Large intestine (tissue), 3 donors: ENCODE data around the gene OS9. TPM values are rescaled to one million over a fixed set of nuclear protein-coding genes. Genes with fewer than 3 reads are reported as not detected.
A peak's percentile ranks its signal among the peaks of the same experiment; 100 is the strongest.

ENCODE experiments used
- DNase-seq, 2 donors: peaks; one replicate each; pipeline versions ENCODE4 v3.0.0 to v3.0.0-alpha.2; 2013
- H3K27ac ChIP-seq: one replicate; pipeline ENCODE4 v1.5.1; 2013; ENCODE audit warnings: low read length
- H3K27me3 ChIP-seq: 2 replicates; pipeline ENCODE4 v1.6.1; 2013; ENCODE audit warnings: low read length; ENCODE audit not compliant: control insufficient read depth, insufficient read depth
- H3K36me3 ChIP-seq: 2 replicates; pipeline ENCODE4 v1.6.1; 2013; ENCODE audit warnings: low read length; ENCODE audit not compliant: control insufficient read depth, insufficient read depth
- H3K4me1 ChIP-seq: one replicate; pipeline ENCODE4 v1.6.1; 2013; ENCODE audit warnings: low read length; ENCODE audit not compliant: control insufficient read depth, insufficient read depth
- H3K4me3 ChIP-seq: one replicate; pipeline ENCODE4 v1.5.1; 2013; ENCODE audit warnings: low read length
- H3K9me3 ChIP-seq: one replicate; pipeline ENCODE4 v1.6.1; 2013; ENCODE audit warnings: mild to moderate bottlenecking, low read depth, low read length, moderate library complexity; ENCODE audit not compliant: control insufficient read depth
- WGBS: methylation state at CpG from one replicate; pipeline ENCODE4 v1.1.5; 2013; ENCODE audit warnings: low lambda C conversion rate; ENCODE audit not compliant: insufficient coverage; 5-methylcytosine and 5-hydroxymethylcytosine counted together
- polyA plus RNA-seq: library from polyadenylated mRNA; unstranded; fragments of 120-200 nt; gene quantifications from one replicate; pipeline ENCODE4 v1.2.1, GENCODE V29; 2013

OS9 gene
- polyA plus RNA-seq, 1 donor = 264 TPM

DNA sequence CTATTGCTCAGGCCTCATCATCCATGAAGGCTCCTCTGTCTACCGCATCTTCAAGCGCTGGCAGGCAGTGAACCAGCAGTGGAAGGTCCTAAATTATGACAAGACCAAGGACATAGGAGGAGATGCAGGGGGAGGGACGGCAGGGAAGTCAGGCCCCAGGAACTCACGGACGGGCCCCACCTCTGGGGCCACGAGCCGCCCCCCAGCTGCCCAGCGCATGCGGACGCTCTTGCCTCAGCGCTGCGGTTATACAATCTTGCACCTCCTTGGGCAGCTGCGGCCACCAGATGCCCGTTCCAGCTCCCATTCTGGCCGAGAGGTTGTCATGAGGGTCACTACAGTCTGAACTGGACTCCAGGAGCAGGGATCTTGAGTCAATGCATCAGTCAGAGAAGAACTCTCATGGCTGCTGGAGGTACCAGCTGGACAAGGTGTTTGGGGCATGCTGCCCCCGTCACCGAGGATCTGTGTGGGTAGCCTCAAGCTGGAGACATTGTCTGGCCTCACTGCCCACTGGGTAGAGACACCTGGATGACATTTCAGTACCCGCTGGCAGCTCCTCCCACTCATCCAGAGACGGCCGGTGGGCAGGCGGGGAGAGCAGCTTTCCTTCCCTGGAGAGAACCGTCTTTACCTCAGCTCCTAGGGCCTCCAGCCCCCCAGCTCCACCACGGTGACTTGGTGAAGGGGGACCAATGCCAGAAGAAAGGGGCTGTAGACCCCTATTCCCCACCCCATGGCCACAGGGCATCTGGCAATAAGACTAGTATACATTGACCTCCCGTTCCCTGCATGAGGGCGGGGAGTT, 64.8 kb downstream of the OS9 start:
- H3K4me3 ChIP-seq = no peak overlapping the region
- peaks cover 3% of the 10 kb centered on the region for H3K9me3 ChIP-seq
- H3K4me1 ChIP-seq = peaks cover 11% of the 10 kb centered on the region
- H3K27ac ChIP-seq = no peak overlapping the region
- DNase-seq = no peak
- peaks cover 5% of the 10 kb centered on the region for H3K27me3 ChIP-seq
- peaks cover 18% of the 10 kb centered on the region for H3K36me3 ChIP-seq
- WGBS = 100% methylated on average over 1 of the region's 25 CpGs

GRCh38 chr12:57759360-57759980, 65.5 kb downstream of the OS9 start:
- DNase-seq = peak in 1 of 2 donors; percentile 44
- WGBS = no CpG with 5 or more reads among the region's 3 CpGs
- peaks cover 12% of the 10 kb centered on the region for H3K27me3 ChIP-seq
- H3K9me3 ChIP-seq = peaks cover 3% of the 10 kb centered on the region
- no peak overlapping the region for H3K4me3 ChIP-seq
- H3K27ac ChIP-seq = no peak overlapping the region
- H3K4me1 ChIP-seq = peaks cover 4% of the 10 kb centered on the region
- H3K36me3 ChIP-seq = peaks cover 18% of the 10 kb centered on the region

- Histone ChIP-seq H3K4me3 (no peak overlapping the region), H3K27ac (no peak overlapping the region), H3K36me3 (peaks cover 18% of the 10 kb centered on the region), H3K9me3 (peaks cover 9% of the 10 kb centered on the region), H3K4me1 (peaks cover 7% of the 10 kb centered on the region), H3K27me3 (peaks cover 22% of the 10 kb centered on the region)
- no peak for DNase-seq
- WGBS = 80% methylated on average over 1 of the region's 3 CpGs
Observed at GRCh38 chr12:57760347-57760982, 66.5 kb downstream of the OS9 start.

- Histone ChIP-seq H3K4me1 (peaks cover 14% of the 10 kb centered on the region), H3K9me3 (peaks cover 13% of the 10 kb centered on the region), H3K27me3 (peaks cover 32% of the 10 kb centered on the region), H3K36me3 (peaks cover 18% of the 10 kb centered on the region), H3K27ac (no peak overlapping the region), H3K4me3 (no peak overlapping the region)
- DNase-seq = no peak
- WGBS = no CpG with 5 or more reads among the region's 4 CpGs
Observed at GRCh38 chr12:57761391-57761998, 67.6 kb downstream of the OS9 start.

- Histone ChIP-seq H3K27me3 (peaks cover 42% of the 10 kb centered on the region), H3K4me3 (no peak overlapping the region), H3K4me1 (peaks cover 20% of the 10 kb centered on the region), H3K36me3 (peaks cover 18% of the 10 kb centered on the region), H3K27ac (no peak overlapping the region), H3K9me3 (peaks cover 13% of the 10 kb centered on the region)
- WGBS = no CpG with 5 or more reads among the region's 2 CpGs
- DNase-seq = no peak
Observed at GRCh38 chr12:57762463-57762862, 68.5 kb downstream of the OS9 start.

DNA sequence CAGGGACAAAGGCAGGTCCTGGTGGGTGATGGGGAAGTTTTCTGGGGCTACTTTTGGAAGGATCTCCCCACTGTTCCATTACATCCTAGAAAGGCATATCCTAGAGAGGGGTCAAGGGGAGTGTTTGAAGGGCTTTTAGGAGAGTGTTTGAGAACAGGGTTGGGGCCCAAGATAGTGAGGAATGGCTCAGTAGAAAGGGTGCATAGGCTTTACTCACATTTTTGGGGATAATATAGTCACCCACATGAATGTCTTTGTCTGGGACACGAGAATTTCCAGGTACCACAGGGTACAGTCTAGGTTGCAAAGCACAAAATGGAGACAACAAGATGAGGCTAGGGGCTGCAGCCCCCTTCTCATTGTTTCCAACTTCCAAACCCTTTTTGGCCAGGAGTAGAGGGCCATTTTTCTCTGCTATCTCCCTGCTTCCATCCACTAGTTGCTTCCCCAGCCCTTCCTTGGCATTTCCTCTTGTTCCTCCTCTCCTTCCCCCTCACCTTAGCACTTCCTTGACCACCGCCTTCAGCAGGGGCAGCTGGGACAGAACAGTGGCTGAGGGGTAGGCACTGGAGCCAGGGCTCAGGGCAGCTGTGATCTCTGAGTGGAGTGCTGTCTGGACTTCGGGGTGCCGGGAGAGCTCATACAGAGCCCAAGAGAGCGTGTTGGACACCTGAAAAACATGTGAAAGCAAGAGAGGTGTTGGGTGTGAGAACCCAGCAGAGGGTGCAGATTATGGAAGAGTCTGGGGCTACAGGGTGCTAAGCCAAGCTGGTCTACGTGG, 70.1 kb downstream of the OS9 start:
- H3K36me3 ChIP-seq = peaks cover 12% of the 10 kb centered on the region
- 80% methylated on average over 1 of the region's 6 CpGs for WGBS
- no peak for DNase-seq
- peaks cover 45% of the 10 kb centered on the region for H3K27me3 ChIP-seq
- H3K4me1 ChIP-seq = peaks cover 20% of the 10 kb centered on the region
- no peak overlapping the region for H3K27ac ChIP-seq
- peaks cover 10% of the 10 kb centered on the region for H3K9me3 ChIP-seq
- H3K4me3 ChIP-seq = peak overlapping the region; percentile 47

GRCh38 chr12:57764662-57765002, 70.7 kb downstream of the OS9 start:
- peaks cover 20% of the 10 kb centered on the region for H3K4me1 ChIP-seq
- no peak overlapping the region for H3K27ac ChIP-seq
- no peak for DNase-seq
- WGBS = no CpG with 5 or more reads among the region's 17 CpGs
- peaks cover 45% of the 10 kb centered on the region for H3K27me3 ChIP-seq
- peaks cover 10% of the 10 kb centered on the region for H3K9me3 ChIP-seq
- peak overlapping the region; percentile 47 for H3K4me3 ChIP-seq
- peaks cover 13% of the 10 kb centered on the region for H3K36me3 ChIP-seq

DNA sequence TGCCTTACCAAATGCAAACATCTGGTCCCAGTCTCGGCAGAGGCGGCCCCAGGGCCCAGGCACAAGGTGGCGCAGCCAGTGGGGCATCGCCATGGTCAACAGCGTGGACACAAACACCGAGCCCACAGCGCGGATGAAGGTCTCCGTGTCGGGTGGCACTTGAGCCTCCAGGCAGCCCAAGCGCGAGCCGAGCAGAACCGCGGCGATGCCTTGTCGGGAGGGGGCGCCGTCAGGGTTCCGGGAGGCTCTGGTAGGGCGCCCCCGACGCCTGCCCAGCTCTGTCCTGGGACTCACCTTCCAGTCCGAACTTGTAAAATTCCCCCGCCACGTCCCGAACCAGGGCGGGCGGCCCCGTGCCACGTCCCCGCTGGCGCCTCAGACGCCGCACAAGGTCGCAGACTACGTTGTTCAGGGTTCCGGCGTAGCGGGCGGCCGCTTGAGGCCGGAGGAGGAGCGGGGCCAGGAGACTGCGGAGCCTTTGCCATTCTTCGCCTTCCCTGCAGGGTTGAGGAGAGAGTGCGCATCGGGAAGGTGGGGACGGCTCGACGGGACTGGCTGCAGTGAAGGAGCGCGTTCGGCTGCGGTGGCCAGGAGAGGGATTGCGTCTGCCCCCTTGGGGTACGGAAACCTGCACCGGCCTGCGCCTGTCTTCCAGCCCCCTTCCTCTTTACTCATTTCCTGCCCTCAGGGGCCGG, 71.2 kb downstream of the OS9 start:
- DNase-seq = peak in 1 of 2 donors; percentile 59
- Histone ChIP-seq H3K36me3 (peaks cover 14% of the 10 kb centered on the region), H3K27ac (no peak overlapping the region), H3K4me3 (peak overlapping the region; percentile 47), H3K9me3 (peaks cover 10% of the 10 kb centered on the region), H3K4me1 (peaks cover 20% of the 10 kb centered on the region), H3K27me3 (peaks cover 45% of the 10 kb centered on the region)
- WGBS = no CpG with 5 or more reads among the region's 60 CpGs

DNA sequence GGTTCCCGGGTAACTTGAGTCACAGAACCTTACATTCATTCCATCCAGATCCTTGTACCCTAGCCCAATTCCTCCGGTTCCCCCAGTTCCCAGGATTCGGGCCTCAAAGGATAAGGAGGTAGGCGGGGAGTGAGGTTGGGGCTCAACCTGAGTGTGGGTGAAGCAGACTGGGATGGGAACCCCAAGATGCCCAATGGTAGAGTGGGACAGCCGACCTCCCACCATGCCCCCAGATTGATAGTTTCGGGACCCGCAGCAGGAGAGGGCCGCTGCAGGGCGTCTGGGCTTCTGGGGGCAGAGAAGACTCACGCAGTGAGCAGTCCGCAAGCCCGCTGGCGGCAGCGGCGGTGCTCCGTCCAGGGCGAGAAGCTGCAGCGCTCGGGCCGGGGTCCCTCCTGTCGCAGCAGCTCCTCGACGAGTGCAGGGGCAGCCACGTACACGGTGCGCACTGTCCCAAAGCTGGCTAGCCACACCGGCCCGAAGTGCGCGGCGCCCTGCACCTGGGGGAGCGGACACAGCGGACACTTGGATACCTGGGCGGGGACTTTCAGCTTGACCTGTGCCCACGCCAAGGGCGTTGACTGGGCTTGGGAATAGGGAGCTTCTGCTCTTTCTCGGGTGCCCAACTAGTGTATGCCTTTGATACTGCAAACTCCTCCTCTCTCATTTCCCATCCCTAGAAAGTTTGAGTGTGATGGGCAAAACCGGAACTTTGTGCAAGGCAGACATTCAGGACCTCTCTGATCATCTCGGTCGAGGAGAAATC, 71.9 kb downstream of the OS9 start:
- Histone ChIP-seq H3K4me1 (peaks cover 24% of the 10 kb centered on the region), H3K27ac (no peak overlapping the region), H3K27me3 (peaks cover 45% of the 10 kb centered on the region), H3K36me3 (peaks cover 14% of the 10 kb centered on the region), H3K4me3 (peak overlapping the region; percentile 47), H3K9me3 (peaks cover 10% of the 10 kb centered on the region)
- DNase-seq = no peak
- WGBS = 0% methylated on average over 1 of the region's 40 CpGs
